B cell (primary cell): ENCODE measurements around the gene PTPRG. TPM values are rescaled to one million over a fixed set of nuclear protein-coding genes. Genes with fewer than 3 reads are reported as not detected.

Experiments used
- ATAC-seq: fragments of 200-7000 bp; cut with Tn5 transposase; one replicate; pipeline ENCODE4 v1.10.0; 2021; ENCODE audit warnings: low read depth, mild to moderate bottlenecking, moderate number of reproducible peaks, moderate library complexity
- CTCF ChIA-PET: fragments of 350-600 bp; sonication (Branson Sonifier 250); formaldehyde crosslinking; loops from one replicate; lab custom pipeline; 2021; ENCODE audit warnings: antibody characterized with exemption, inconsistent platforms; lab: Charles Lee
- POLR2A ChIA-PET: fragments of 350-600 bp; sonication (Branson Sonifier 250); formaldehyde crosslinking; loops from one replicate; lab custom pipeline; 2021; ENCODE audit warnings: antibody characterized with exemption; lab: Charles Lee
- DNase-seq: peaks from one replicate; pipeline ENCODE4 v3.0.0; 2013
- H2AFZ ChIP-seq: 2 replicates; pipeline ENCODE4 v1.6.1; 2012; ENCODE audit warnings: mild to moderate bottlenecking, low read depth, low read length; ENCODE audit not compliant: insufficient read depth, poor library complexity, severe bottlenecking
- H3K27ac ChIP-seq, 2 donors: 1 replicate in 1 of 2; 2 replicates in 1 of 2; pipeline ENCODE4 v1.5.1; 2012 to 2013; ENCODE audit warnings: low read length in 2 of 2, mild to moderate bottlenecking in 2 of 2, moderate library complexity in 1 of 2
- H3K27me3 ChIP-seq, 4 experiments: fragments of 200-600 bp in 1 of 4; sonication (generic) in 1 of 4; replicated peaks in 1 of 4; 1 replicate in 2 of 4; 2 replicates in 2 of 4; pipeline versions ENCODE4 v1.6.1 to v1.7.0; 2013 to 2016; ENCODE audit warnings: low read length in 3 of 4, mild to moderate bottlenecking in 2 of 4, mixed read lengths in 1 of 4, moderate library complexity in 1 of 4; ENCODE audit not compliant: insufficient read depth in 4 of 4, control insufficient read depth in 3 of 4; ENCODE audit errors: control extremely low read depth in 1 of 4
- H3K36me3 ChIP-seq, 2 experiments: replicated peaks in 1 of 2; 1 replicate in 1 of 2; 2 replicates in 1 of 2; pipeline versions ENCODE4 v1.6.1 to v1.7.1; 2013; ENCODE audit warnings: low read length in 1 of 2; ENCODE audit not compliant: insufficient read depth in 2 of 2, control insufficient read depth in 1 of 2; ENCODE audit errors: control extremely low read depth in 1 of 2, extremely low read depth in 1 of 2
- H3K4me1 ChIP-seq, 2 donors: fragments of 200-600 bp in 1 of 2; sonication (generic) in 1 of 2; 1 replicate in 1 of 2; 2 replicates in 1 of 2; pipeline versions ENCODE4 v1.5.1 to v1.6.1; 2013 to 2017; ENCODE audit warnings: low read length in 2 of 2; ENCODE audit not compliant: control insufficient read depth in 2 of 2, insufficient read depth in 2 of 2
- H3K4me2 ChIP-seq: replicated peaks from 2 replicates; pipeline ENCODE3; 2012; ENCODE audit warnings: mild to moderate bottlenecking, low read depth, low read length; ENCODE audit not compliant: poor library complexity, severe bottlenecking
- H3K4me3 ChIP-seq, 5 experiments: fragments of 200-600 bp in 1 of 5; sonication (generic) in 1 of 5; 1 replicate in 3 of 5; 2 replicates in 2 of 5; pipeline versions ENCODE4 v1.5.1 to v1.7.0; 2011 to 2016; ENCODE audit warnings: low read length in 4 of 5, mild to moderate bottlenecking in 4 of 5, low read depth in 2 of 5, control low read depth in 1 of 5, moderate library complexity in 1 of 5; ENCODE audit not compliant: insufficient read depth in 1 of 5; ENCODE audit errors: control extremely low read depth in 1 of 5, extremely low read depth in 1 of 5
- H3K79me2 ChIP-seq: fragments of 200-600 bp; sonication (generic); one replicate; pipeline ENCODE4 v1.6.0; 2016; ENCODE audit warnings: low read length; ENCODE audit not compliant: control insufficient read depth, insufficient read depth
- H3K9ac ChIP-seq: fragments of 200-600 bp; sonication (generic); 2 replicates; pipeline ENCODE4 v1.6.1; 2017; ENCODE audit warnings: mild to moderate bottlenecking, low read length, moderate library complexity
- H3K9me3 ChIP-seq, 3 donors: one replicate each; pipeline versions ENCODE4 v1.6.1 to v1.7.1; 2013; ENCODE audit warnings: low read length in 2 of 3; ENCODE audit not compliant: control insufficient read depth in 2 of 3, insufficient read depth in 1 of 3; ENCODE audit errors: control extremely low read depth in 1 of 3
- H4K20me1 ChIP-seq: 2 replicates; pipeline ENCODE4 v1.6.0; 2012; ENCODE audit warnings: mild to moderate bottlenecking, low read length; ENCODE audit not compliant: insufficient read depth, control insufficient read depth, poor library complexity, severe bottlenecking
- H3K27ac Mint-ChIP-seq: one replicate; pipeline ENCODE4 v1.8.0; 2021; ENCODE audit warnings: mixed read lengths
- H3K27me3 Mint-ChIP-seq: one replicate; pipeline ENCODE4 v1.8.0; 2021; ENCODE audit warnings: mixed read lengths
- H3K4me1 Mint-ChIP-seq: one replicate; pipeline ENCODE4 v1.8.0; 2021; ENCODE audit warnings: mixed read lengths
- H3K4me3 Mint-ChIP-seq: one replicate; pipeline ENCODE4 v1.8.0; 2021; ENCODE audit warnings: mixed read lengths
- H3K9me3 Mint-ChIP-seq: one replicate; pipeline ENCODE4 v1.8.0; 2022; ENCODE audit warnings: mixed read lengths; ENCODE audit not compliant: insufficient read depth
- EZH2 ChIP-seq: IDR thresholded peaks from 2 replicates; pipeline ENCODE4 v1.6.1; 2012; ENCODE audit warnings: borderline replicate concordance, low read depth, mild to moderate bottlenecking, moderate library complexity, low read length; ENCODE audit not compliant: insufficient read depth, poor library complexity, severe bottlenecking
- WGBS: methylation state at CpG from one replicate; pipeline ENCODE4 v1.1.5; 2013; ENCODE audit warnings: missing lambda C conversion rate; ENCODE audit not compliant: insufficient coverage; 5-methylcytosine and 5-hydroxymethylcytosine counted together
- intact Hi-C: fragments of 100-400 bp; cut with micrococcal nuclease; formaldehyde crosslinking; loops from one replicate; pipeline ENCODE4 v1.10.0; 2022
- polyA plus RNA-seq: library from polyadenylated mRNA; depleted of rRNA; stranded (reverse); fragments of >200 nt; gene quantifications from 2 replicates; pipeline ENCODE4 v1.2.3, GENCODE V29; 2012
- total RNA-seq, 2 donors: library from RNA; stranded (reverse); fragments of 120-200 nt in 1 of 2; gene quantifications; 1 replicate in 1 of 2; 2 replicates in 1 of 2; pipeline versions ENCODE4 v1.2.3 to v1.2.4, GENCODE V29; 2013 to 2022
- TF ChIP-seq, protein P1 (sequence below): fragments of 200-600 bp; IDR thresholded peaks from one replicate; pipeline ENCODE4 v1.8.0; 2022; ENCODE audit warnings: antibody characterized with exemption, mild to moderate bottlenecking

PTPRG gene
- total and polyA plus RNA-seq, 2 donors (not counting 1 experiment from before 2014, with no cell fraction given): 0.12 to 1.3 TPM

DNA sequence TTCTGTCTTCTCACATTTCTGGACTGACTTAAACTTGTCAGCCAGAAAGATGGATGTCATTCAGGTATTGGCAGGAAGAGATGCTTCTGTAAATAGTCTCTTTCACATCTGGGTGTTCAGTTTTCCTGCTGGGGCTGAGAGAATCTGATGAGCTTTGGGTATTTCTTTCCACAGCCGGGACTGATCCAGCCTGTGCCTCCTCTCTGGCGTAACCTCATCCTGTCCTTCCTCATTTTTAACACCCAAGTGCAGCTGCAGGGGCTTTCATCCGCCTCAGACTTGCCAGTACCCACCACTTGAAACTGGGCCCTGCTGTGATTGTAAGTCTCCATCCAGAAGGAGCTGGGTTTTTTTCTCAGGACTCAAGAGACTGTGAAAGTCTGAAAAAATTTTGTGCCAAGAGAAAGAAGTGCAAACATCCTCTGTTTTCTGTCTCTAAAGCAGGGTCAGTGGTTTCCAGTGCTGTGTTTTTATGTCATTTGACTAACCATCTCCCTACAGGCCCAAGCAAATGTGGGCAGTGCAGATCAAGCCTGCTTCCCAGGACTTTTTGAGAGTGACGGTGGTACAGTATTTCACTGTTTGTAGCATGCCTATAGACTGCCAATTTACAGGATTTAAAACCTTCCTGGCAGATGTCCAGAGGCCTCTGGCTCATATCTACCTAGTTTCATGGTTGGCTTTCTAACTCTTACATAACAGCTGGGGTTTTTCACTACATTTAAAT is 342.7 kb downstream of the PTPRG start:
- DNase-seq (no peak), ATAC-seq (no peak)
- no peak overlapping the region for H2AFZ ChIP-seq
- Mint-ChIP-seq H3K27me3 (peaks cover 1% of the 10 kb centered on the region), H3K27ac (no peak overlapping the region), H3K4me3 (no peak overlapping the region), H3K9me3 (no peaks in the 10 kb centered on the region), H3K4me1 (no peaks in the 10 kb centered on the region)
- H3K4me1 ChIP-seq: no peaks in the 10 kb centered on the region
- no peaks in the 10 kb centered on the region for H3K36me3 ChIP-seq
- intact Hi-C loops: no loop called here
- no peak for TF ChIP-seq EZH2
- TF ChIP-seq, protein P1, sequence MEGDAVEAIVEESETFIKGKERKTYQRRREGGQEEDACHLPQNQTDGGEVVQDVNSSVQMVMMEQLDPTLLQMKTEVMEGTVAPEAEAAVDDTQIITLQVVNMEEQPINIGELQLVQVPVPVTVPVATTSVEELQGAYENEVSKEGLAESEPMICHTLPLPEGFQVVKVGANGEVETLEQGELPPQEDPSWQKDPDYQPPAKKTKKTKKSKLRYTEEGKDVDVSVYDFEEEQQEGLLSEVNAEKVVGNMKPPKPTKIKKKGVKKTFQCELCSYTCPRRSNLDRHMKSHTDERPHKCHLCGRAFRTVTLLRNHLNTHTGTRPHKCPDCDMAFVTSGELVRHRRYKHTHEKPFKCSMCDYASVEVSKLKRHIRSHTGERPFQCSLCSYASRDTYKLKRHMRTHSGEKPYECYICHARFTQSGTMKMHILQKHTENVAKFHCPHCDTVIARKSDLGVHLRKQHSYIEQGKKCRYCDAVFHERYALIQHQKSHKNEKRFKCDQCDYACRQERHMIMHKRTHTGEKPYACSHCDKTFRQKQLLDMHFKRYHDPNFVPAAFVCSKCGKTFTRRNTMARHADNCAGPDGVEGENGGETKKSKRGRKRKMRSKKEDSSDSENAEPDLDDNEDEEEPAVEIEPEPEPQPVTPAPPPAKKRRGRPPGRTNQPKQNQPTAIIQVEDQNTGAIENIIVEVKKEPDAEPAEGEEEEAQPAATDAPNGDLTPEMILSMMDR: no peak
- POLR2A ChIA-PET: no interaction called here
- CTCF ChIA-PET: interaction anchor here (0.9 kb wide), 1 partner anchor 17 kb away, joined by 4 read pairs; no protein-coding TSS in a partner anchor
- no peaks in the 10 kb centered on the region for H3K9me3 ChIP-seq
- no peak overlapping the region for H3K27ac ChIP-seq
- H3K79me2 ChIP-seq: no peaks in the 10 kb centered on the region
- H3K4me2 ChIP-seq: no peak overlapping the region
- no peak overlapping the region for H3K9ac ChIP-seq
- H3K27me3 ChIP-seq: no peaks in the 10 kb centered on the region
- no peak overlapping the region for H3K4me3 ChIP-seq
- WGBS: 20% methylated on average over 2 of the region's 4 CpGs
- H4K20me1 ChIP-seq: no peaks in the 10 kb centered on the region

DNA sequence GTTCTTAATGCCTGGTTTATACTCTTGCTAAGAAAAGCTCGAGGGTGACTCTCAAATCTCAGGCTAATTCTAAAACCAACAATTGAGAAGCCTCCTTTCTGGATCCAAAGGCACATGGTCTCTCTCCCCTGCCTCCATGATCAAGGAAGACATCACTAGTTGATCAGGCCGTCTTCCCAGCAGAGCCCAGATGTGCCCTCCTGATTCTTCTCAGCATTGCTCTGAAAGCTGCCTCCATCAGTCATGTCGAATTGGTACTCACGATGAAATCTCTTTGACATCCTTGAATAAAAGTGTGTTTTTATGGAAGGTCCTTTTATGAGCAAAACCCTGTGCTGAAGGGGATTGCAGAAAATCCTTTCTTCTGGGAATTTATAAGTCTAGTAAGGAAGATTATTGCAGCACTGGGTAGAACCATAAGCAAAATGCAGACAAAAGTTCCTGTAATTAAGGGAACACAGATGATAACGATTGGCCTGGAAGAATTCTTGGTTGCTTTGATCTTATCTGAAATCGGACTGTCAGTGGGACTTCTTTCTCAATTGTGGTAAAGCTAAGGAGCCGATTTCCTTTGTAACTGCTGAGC is 345.9 kb downstream of the PTPRG start:
- no peaks in the 10 kb centered on the region for H3K9me3 ChIP-seq
- H3K4me2 ChIP-seq: no peak overlapping the region
- no peak overlapping the region for H3K4me3 ChIP-seq
- ChIA-PET POLR2A (no interaction called here), CTCF (no interaction called here)
- WGBS: 90% methylated on average over 7 of the region's 7 CpGs
- H4K20me1 ChIP-seq: no peaks in the 10 kb centered on the region
- no peaks in the 10 kb centered on the region for H3K27me3 Mint-ChIP-seq
- no peak overlapping the region for H2AFZ ChIP-seq
- intact Hi-C loops: no loop called here
- H3K4me3 Mint-ChIP-seq: no peak overlapping the region
- ATAC-seq (no peak), DNase-seq (no peak)
- no peak overlapping the region for H3K27ac Mint-ChIP-seq
- H3K4me1 ChIP-seq: no peaks in the 10 kb centered on the region
- no peaks in the 10 kb centered on the region for H3K4me1 Mint-ChIP-seq
- no peaks in the 10 kb centered on the region for H3K27me3 ChIP-seq
- no peak overlapping the region for H3K9ac ChIP-seq
- no peaks in the 10 kb centered on the region for H3K79me2 ChIP-seq
- no peaks in the 10 kb centered on the region for H3K9me3 Mint-ChIP-seq
- no peak for TF ChIP-seq EZH2
- TF ChIP-seq, protein P1: no peak
- H3K27ac ChIP-seq: no peak overlapping the region
- no peaks in the 10 kb centered on the region for H3K36me3 ChIP-seq
